Measurements from ENCODE around the gene CD300LF.

- no peak for TF ChIP-seq ZNF274 (IDR thresholded peaks at IDR 0.05; ENCODE audit: low read depth, low read length)
- no peak for TF ChIP-seq YY1 (IDR thresholded peaks at IDR 0.05; ENCODE audit: insufficient read depth, insufficient read length)
Measured at GRCh38 chr17:74744349-74744713, 31.6 kb upstream of the CD300LF start.
